Body of pancreas (tissue), 4 donors: ENCODE measurements around the gene MTG1. TPM values are rescaled to one million over a fixed set of nuclear protein-coding genes. Genes with fewer than 3 reads are reported as not detected.
A peak's percentile ranks its signal among the peaks of the same experiment; 100 is the strongest.

Experiments
- ATAC-seq: fragments of 150-250 bp; one replicate; pipeline ENCODE4 v1.9.1; 2016
- DNase-seq, 4 donors: peaks; one replicate each; pipeline ENCODE4 v3.0.0-alpha.2; 2019
- H3K27ac ChIP-seq, 4 donors: fragments of 200-600 bp; sonication (generic); 1 replicate in 3 of 4; 2 replicates in 1 of 4; pipeline versions ENCODE4 v1.5.1 to v1.6.1; 2016 to 2019; ENCODE audit warnings: mild to moderate bottlenecking in 1 of 4, mixed read lengths in 1 of 4, moderate library complexity in 1 of 4
- H3K27me3 ChIP-seq, 2 donors: fragments of 200-600 bp; sonication (generic); one replicate each; pipeline ENCODE4 v1.6.0; 2016; ENCODE audit warnings: mild to moderate bottlenecking in 1 of 2
- H3K36me3 ChIP-seq, 2 donors: fragments of 200-600 bp; sonication (generic); replicated peaks in 1 of 2; 2 replicates each; pipeline ENCODE4 v1.5.1; 2016; ENCODE audit warnings: low read depth in 2 of 2; ENCODE audit not compliant: insufficient read depth in 1 of 2
- H3K4me1 ChIP-seq: fragments of 200-600 bp; sonication (generic); one replicate; pipeline ENCODE4 v1.6.0; 2016
- H3K4me3 ChIP-seq, 2 donors: fragments of 200-600 bp; sonication (generic); 1 replicate in 1 of 2; 2 replicates in 1 of 2; pipeline ENCODE4 v1.5.1; 2016 to 2019
- H3K9me3 ChIP-seq, 3 donors: fragments of 200-600 bp; sonication (generic); 1 replicate in 2 of 3; 2 replicates in 1 of 3; pipeline ENCODE4 v1.5.1; 2016
- POLR2A ChIP-seq, 3 donors: fragments of 450-650 bp; IDR thresholded peaks; one replicate each; pipeline ENCODE4 v1.6.1; 2016; ENCODE audit warnings: antibody characterized with exemption in 3 of 3, mild to moderate bottlenecking in 2 of 3
- WGBS, 2 donors: methylation state at CpG; one replicate each; pipeline ENCODE4 v1.1.5; 2017; 5-methylcytosine and 5-hydroxymethylcytosine counted together
- intact Hi-C: fragments of 100-400 bp; cut with DNase I; formaldehyde crosslinking; loops from one replicate; pipeline ENCODE4 v1.15.1; 2023
- total RNA-seq, 2 donors: library from RNA; depleted of rRNA; stranded (reverse); fragments of >200 nt; gene quantifications; one replicate each; pipeline ENCODE4 v1.1.0, GENCODE V29; 2016
- TF ChIP-seq, protein P1 (sequence below), 7 experiments: fragments of 450-650 bp in 4 of 7; fragments of 200-600 bp in 3 of 7; sonication (generic) in 3 of 7; IDR thresholded peaks; one replicate each; pipeline ENCODE4 v1.5.1; 2016 to 2019; ENCODE audit warnings: antibody characterized with exemption in 7 of 7

The MTG1 gene
- total RNA-seq, 2 donors from 2014 or later, result 22.8 to 83.7 TPM

DNA sequence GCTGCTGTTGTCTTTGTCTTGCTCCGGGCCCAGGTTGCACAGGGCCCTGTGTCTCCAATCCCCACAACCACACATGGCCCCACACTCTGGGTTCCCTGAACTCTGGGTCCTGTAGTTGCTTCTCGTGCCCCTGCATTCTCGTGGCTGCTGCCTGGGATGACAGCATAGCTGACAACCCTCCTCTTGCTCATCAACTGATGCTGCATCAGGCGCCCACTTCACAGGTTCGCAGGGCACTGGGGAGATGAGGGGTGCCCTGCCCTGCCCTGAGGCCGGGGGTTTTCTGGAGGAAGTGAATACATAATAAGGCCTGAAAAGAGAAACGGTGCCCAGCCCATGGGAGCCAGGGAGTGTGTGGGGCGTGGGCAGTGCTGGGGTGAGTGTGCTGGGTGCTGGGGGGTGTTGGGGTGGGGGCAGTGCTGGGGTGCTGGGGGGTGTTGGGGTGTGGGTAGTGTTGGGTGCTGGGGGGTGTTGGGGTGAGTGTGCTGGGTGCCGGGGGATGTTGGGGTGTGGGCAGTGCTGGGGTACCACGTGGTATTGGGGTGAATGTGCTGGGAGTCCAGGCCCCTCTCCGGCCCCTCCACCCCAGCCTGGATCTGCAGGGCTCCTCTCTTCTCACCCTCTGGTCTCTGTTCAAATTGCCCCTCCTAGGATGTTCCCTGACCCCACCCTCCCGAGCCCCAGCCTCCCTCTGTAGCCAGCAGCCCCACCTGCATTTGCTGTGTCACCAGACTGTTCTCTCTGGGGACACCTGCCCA, 2.0 kb upstream of the MTG1 start:
- Histone ChIP-seq H3K4me3 (no peak overlapping the region), H3K36me3 (peaks cover 0 to 1% of the 10 kb centered on the region in 2 donors), H3K9me3 (no peaks in the 10 kb centered on the region), H3K27me3 (no peaks in the 10 kb centered on the region), H3K4me1 (peaks cover 16% of the 10 kb centered on the region), H3K27ac (no peak overlapping the region)
- WGBS, 2 donors, result 77% methylated on average over 11 to 12 of the region's 12 CpGs
- DNase-seq (peak in 1 of 4 donors; percentile 8), ATAC-seq (no peak)
- TF ChIP-seq, protein P1, sequence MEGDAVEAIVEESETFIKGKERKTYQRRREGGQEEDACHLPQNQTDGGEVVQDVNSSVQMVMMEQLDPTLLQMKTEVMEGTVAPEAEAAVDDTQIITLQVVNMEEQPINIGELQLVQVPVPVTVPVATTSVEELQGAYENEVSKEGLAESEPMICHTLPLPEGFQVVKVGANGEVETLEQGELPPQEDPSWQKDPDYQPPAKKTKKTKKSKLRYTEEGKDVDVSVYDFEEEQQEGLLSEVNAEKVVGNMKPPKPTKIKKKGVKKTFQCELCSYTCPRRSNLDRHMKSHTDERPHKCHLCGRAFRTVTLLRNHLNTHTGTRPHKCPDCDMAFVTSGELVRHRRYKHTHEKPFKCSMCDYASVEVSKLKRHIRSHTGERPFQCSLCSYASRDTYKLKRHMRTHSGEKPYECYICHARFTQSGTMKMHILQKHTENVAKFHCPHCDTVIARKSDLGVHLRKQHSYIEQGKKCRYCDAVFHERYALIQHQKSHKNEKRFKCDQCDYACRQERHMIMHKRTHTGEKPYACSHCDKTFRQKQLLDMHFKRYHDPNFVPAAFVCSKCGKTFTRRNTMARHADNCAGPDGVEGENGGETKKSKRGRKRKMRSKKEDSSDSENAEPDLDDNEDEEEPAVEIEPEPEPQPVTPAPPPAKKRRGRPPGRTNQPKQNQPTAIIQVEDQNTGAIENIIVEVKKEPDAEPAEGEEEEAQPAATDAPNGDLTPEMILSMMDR (IDR thresholded peaks at IDR 0.05), result no peak
- no peak for TF ChIP-seq POLR2A (IDR thresholded peaks at IDR 0.05)
- intact Hi-C loops, result no loop called here

DNA sequence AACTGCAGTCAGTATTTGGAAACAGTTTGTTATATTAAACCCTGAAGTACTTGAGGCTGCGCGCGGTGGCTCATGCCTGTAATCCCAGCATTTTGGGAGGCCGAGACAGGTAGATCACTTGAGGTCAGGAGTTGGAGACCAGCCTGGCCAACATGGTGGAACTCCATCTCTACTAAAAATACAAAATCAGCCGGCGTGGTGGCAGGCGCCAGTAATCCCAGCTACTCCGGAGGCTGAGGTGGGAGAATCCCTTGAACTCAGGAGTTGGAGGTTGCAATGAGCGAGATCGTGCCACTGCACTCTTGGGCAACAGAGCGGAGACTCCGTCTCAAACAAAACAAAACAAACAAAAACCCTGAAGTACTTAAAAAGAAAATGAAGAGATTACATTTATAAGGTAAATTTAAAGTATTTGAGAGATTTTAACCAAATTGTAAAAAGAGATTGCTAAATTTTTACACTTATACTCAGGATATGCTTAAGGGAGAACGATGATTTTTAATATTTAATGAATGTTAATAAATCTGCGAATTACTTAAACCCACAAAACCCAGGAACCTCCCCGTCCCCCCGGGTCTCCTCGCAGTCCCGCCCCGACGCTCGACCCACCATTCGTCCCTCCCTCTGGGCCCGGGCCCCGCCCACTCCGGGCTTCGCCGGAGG, 425 bp upstream of the MTG1 start:
- Histone ChIP-seq H3K9me3 (no peaks in the 10 kb centered on the region), H3K27me3 (no peaks in the 10 kb centered on the region), H3K4me1 (peaks cover 16% of the 10 kb centered on the region), H3K36me3 (peaks cover 0 to 2% of the 10 kb centered on the region in 2 donors), H3K27ac (peak overlapping the region in 3 of 4 donors; percentile 75 to 87 (median 85)), H3K4me3 (peak overlapping the region in 1 of 2 donors; percentile 82)
- WGBS, 2 donors, result 31 to 45% methylated on average over 22 to 27 of the region's 27 CpGs
- ATAC-seq, result no peak
- TF ChIP-seq POLR2A (IDR thresholded peaks at IDR 0.05), result no peak
- TF ChIP-seq, protein P1 (IDR thresholded peaks at IDR 0.05), result no peak
- peak in 1 of 4 donors; percentile 17 for DNase-seq
- intact Hi-C loops, result no loop called here

DNA sequence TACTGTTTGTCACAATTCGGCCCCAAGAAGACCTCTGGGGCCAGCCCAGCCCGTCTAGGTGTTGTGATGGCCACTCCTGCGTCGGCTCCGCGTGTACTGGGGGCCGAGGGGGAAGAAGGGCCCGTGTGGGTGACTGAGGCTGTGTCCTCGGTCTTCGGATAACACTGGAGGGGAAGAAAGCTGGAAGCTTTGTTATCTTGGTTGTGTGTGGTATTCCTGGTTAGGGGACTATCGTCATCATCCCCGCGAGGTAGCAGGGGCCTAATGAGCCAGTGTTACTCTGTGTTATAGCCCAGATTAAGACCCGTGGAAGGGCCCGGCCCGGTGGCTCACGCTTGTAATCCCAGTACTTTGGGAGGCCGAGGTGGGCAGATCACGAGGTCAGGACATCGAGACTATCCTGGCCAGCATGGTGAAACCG, 854 bp downstream of the MTG1 start:
- no peak for DNase-seq
- peaks cover 2 to 5% of the 10 kb centered on the region in 2 donors for H3K36me3 ChIP-seq
- 23 to 27% methylated on average over 21 of the region's 21 CpGs for WGBS, 2 donors
- ATAC-seq, result no peak
- H3K9me3 ChIP-seq, result no peaks in the 10 kb centered on the region
- H3K27me3 ChIP-seq, result no peaks in the 10 kb centered on the region
- H3K27ac ChIP-seq, result peak overlapping the region in 3 of 4 donors; percentile 75 to 87 (median 85)
- peak overlapping the region; percentile 82 to 94 for H3K4me3 ChIP-seq
- intact Hi-C loops, result no loop called here
- TF ChIP-seq, protein P1 (IDR thresholded peaks at IDR 0.05), result no peak
- no peak for TF ChIP-seq POLR2A (IDR thresholded peaks at IDR 0.05)
- peaks cover 16% of the 10 kb centered on the region for H3K4me1 ChIP-seq

DNA sequence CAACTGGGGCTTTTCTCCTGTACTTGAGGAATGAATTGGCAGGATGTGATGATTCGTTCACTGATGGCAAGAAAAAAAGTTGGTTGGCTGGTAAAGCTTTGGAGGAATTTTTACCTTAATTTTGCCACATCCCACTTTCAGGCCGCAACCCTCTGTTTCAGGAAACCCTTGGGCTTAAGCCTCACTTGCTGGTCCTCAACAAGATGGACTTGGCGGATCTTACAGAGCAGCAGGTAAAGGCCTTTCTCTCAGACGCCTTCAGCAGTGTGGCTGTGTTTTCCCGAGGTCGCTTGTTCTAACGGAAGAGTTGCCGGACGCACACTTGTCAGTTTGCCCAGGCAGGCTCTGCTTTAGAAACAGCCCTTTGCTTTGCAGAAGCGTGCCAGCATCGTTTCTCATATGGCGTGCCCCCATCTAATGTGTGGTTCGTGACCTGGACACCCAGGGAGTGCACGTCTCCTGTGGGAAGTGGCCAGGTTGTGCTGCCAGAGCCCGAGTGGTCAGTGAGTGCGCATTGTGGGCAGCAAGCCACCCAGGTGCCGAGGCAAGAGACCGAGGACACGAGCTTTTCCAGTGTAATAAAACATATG, 2.2 kb downstream of the MTG1 start:
- H3K9me3 ChIP-seq, result no peaks in the 10 kb centered on the region
- no peak overlapping the region for H3K4me3 ChIP-seq
- TF ChIP-seq POLR2A (IDR thresholded peaks at IDR 0.05), result no peak
- TF ChIP-seq, protein P1 (IDR thresholded peaks at IDR 0.05), result no peak
- WGBS, 2 donors, result 91 to 92% methylated on average over 19 of the region's 19 CpGs
- peaks cover 16% of the 10 kb centered on the region for H3K4me1 ChIP-seq
- ATAC-seq (no peak), DNase-seq (no peak)
- intact Hi-C loops, result no loop called here
- peaks cover 2 to 5% of the 10 kb centered on the region in 2 donors for H3K36me3 ChIP-seq
- no peak overlapping the region for H3K27ac ChIP-seq
- no peaks in the 10 kb centered on the region for H3K27me3 ChIP-seq
